GM11168 (cell line): Measurements from ENCODE around the gene HIBCH.

Source experiments
- in situ Hi-C: fragments of 300-500 bp; cut with MboI; formaldehyde crosslinking; loops from one replicate; pipeline ENCODE4 v1.12.0; 2022; ENCODE audit warnings: low sequenced_read_pairs; ENCODE audit not compliant: unreplicated experiment

Gene HIBCH

GRCh38 chr2:190202018-190202417, 117.6 kb downstream of the HIBCH start:
- in situ Hi-C loops = no loop called here

- in situ Hi-C loops = no loop called here
These were observed 119.0 kb downstream of the HIBCH start for GRCh38 chr2:190200603-190201002.

DNA sequence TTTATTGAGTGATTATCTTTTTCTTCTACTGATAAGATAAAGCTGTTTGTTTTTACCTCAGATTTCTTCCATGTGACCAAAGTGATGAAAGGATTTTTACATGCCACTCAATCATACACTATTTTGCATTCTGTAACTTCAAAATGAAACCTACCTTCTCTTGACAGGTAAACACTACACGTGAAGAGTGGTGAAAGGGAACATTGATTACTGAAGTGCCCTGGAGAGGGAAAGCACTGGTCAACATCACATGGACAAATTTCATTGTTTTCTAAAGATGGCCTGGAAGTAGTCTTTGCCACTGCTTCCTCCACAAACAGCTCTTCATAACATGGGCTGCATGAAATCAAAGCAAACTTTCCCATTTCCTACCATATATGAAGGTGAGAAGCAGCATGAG, 120.1 kb downstream of the HIBCH start:
- in situ Hi-C loops = no loop called here

DNA sequence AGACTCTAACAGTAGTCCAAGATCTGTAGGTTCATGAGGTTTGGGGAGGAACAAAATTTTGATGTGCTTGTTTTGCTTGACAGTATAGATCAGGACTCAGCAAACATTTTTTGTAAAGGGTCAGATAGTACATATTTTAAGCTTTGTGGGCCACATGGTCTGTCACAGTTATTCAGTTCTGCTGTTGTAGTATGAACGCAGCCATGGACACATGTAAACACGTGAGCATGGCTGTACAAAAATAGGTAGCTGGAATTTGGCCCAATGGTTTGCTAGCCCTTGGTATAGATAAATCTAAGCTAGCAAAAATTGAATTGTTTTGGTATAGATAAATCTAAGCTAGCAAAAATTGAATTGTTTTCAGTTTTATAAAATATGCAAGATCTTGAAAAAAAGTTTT, 120.5 kb downstream of the HIBCH start:
- in situ Hi-C loops = no loop called here

- in situ Hi-C loops = no loop called here
These were observed 122.4 kb downstream of the HIBCH start for GRCh38 chr2:190197143-190197720.

DNA sequence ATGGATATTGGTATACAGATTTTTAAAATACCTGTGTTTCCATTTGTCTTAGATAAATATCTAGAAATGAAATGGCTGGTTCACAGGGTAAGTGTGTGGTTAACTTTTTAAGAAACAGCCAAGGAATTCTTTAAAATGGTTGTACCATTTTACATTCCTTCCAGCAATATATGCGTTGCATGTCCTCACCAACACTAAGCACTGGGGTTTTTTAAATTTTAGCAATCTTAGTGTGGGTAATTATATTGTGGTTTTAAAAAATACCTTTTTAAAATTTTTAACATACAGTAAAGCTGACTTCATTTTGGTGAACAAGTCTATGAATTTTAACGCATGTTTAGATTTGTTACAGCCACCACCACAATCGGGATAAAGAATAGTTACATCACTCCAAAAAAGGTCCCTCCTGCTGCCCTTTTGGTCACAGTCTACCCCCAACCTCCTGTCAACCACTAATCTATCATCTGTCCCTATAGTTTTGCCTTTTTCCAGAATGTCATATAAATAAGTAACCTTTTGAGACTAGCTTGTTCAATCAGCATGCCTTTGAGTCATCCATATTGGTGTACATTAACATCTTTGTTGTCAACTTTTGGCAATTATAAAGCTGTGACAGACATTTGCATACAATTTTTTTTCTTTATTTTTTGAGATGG, 129.0 kb downstream of the HIBCH start:
- in situ Hi-C loops = no loop called here

DNA sequence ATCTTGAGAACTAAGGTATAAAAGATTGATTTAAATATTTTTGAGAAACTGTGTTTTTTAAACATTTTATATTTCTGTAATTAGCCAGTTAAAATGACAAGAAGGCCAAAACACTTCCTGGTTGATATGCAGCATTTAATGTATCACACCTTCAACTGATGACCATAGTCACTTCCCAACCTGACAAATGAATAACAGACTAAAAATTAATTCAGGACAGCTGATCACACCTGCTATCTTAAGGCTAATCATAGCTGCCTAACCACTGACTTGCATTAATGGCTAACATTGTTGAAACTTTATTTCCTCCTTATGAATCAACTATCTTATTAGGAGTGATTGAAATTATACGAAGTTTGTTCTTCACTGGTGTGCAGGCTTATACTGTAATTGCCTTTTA, 131.3 kb downstream of the HIBCH start:
- in situ Hi-C loops = no loop called here

DNA sequence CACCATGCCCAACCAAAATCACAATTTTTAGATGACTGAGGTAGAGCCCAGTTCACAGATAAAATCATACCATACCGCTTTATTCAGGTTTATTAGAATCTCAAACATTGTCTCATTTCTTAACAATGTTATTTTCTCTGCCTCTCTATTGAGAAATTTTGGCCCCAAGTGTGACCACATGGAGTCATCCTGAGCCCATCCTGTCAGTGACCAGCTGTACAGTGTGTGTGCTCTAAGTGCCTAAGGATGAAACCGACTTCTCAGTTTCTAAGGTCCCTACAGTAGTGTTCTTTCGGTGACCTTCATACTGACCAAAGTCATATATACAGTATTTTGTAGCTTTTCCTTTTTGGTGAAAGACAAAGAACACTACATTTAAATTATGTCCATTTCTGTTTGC, 133.4 kb downstream of the HIBCH start:
- in situ Hi-C loops = no loop called here

- in situ Hi-C loops = no loop called here
These were observed 134.2 kb downstream of the HIBCH start for GRCh38 chr2:190185380-190185779.

GRCh38 chr2:190184460-190184859, 135.2 kb downstream of the HIBCH start:
- in situ Hi-C loops = no loop called here

GRCh38 chr2:190183539-190183938, 136.1 kb downstream of the HIBCH start:
- in situ Hi-C loops = no loop called here

GRCh38 chr2:190182071-190182524, 137.5 kb downstream of the HIBCH start:
- in situ Hi-C loops = no loop called here

- in situ Hi-C loops = no loop called here
These were observed 138.4 kb downstream of the HIBCH start for GRCh38 chr2:190181123-190181669.

DNA sequence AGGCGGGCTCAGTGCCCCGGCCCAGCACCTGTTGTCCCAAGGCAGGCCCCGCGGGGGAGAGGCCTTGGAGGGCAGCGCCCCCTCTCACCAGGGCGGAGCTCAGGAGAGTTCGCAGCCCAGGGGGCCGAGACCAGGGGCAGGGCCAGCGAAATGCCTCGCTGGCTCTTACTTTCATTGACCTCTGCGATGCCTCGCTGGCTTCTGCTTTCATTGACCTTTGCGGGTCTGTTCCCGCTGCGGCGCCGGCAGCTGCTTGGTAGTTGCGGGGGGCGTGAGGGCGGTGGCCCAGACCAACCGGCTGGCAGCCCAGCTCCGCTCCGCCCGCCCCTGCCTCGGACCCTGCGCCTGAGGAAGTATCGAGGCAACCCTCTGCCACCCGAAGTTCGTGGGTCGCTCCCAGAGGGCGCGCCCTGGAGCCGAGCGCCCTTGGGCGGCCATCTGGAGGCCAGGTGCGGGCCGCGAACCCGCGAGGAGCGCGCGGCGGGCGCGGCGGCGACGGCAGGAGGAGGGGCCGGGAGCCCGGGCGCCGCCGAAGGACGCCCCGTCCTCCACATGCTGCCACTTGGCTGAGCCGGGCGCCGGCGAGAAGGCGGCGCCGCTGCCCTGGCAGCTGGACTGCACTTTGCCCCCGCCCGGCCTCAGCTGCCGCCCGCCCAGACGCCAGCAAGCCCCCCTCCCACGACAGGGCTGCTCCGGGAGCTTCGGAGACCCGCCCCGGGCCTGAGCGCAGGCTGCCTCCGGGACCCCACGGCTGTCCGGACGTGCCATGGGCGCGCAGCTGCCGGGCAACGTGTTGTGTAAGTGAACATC, 139.1 kb downstream of the HIBCH start:
- in situ Hi-C loops = no loop called here

- in situ Hi-C loops = no loop called here
These were observed 139.8 kb downstream of the HIBCH start for GRCh38 chr2:190179754-190180312.

GRCh38 chr2:190178066-190178722, 141.4 kb downstream of the HIBCH start:
- in situ Hi-C loops = no loop called here

- in situ Hi-C loops = no loop called here
These were observed 142.2 kb downstream of the HIBCH start for GRCh38 chr2:190177249-190178040.

- in situ Hi-C loops = no loop called here
These were observed 146.2 kb downstream of the HIBCH start for GRCh38 chr2:190173392-190173791.

DNA sequence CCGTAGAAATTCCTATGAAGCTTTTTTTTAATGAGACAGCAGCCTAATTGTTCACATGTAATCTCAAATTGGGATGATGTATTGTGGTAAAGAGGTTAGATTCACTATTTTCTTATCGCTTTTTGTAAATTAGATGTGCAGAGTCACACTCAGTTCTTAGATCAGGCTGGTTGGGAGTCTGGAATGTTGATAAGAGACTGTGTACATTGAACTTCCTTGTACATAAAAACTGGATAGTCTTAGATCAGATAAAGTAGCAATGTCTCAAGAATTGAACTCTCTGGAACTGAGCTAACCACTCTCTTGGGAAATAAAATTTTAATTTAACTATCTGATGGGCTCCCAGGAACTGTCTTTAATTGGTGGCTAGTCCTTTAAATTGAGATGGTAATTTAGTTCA, 149.0 kb downstream of the HIBCH start:
- in situ Hi-C loops = no loop called here
